Breast epithelium (tissue), 4 donors: ENCODE data around the gene MAP3K1. TPM values are rescaled to one million over a fixed set of nuclear protein-coding genes. Genes with fewer than 3 reads are reported as not detected.

Experiments
- DNase-seq, 2 donors: peaks; one replicate each; pipeline ENCODE4 v3.0.0-alpha.2; 2019; ENCODE audit warnings: low spot score in 2 of 2
- H3K27ac ChIP-seq, 2 donors: fragments of 200-600 bp; sonication (generic) in 1 of 2; one replicate each; pipeline ENCODE4 v1.5.1; 2016 to 2019; ENCODE audit warnings: mild to moderate bottlenecking in 1 of 2
- H3K27me3 ChIP-seq, 2 donors: fragments of 200-600 bp; sonication (generic) in 1 of 2; one replicate each; pipeline versions ENCODE4 v1.5.1 to v1.6.0; 2017 to 2019; ENCODE audit warnings: control low read depth in 1 of 2, mild to moderate bottlenecking in 1 of 2
- H3K36me3 ChIP-seq: fragments of 200-600 bp; one replicate; pipeline ENCODE4 v1.5.1; 2019
- H3K4me1 ChIP-seq, 2 donors: fragments of 200-600 bp; sonication (generic); one replicate each; pipeline ENCODE4 v1.5.1; 2016 to 2019; ENCODE audit warnings: control low read depth in 1 of 2
- H3K4me3 ChIP-seq, 3 donors: fragments of 200-600 bp; sonication (generic); 1 replicate in 2 of 3; 2 replicates in 1 of 3; pipeline ENCODE4 v1.5.1; 2016 to 2019; ENCODE audit warnings: mild to moderate bottlenecking in 3 of 3, moderate library complexity in 2 of 3
- H3K9me3 ChIP-seq, 2 donors: fragments of 200-600 bp; sonication (generic) in 1 of 2; one replicate each; pipeline ENCODE4 v1.5.1; 2016 to 2019; ENCODE audit warnings: control low read depth in 1 of 2
- POLR2A ChIP-seq: fragments of 450-650 bp; IDR thresholded peaks from one replicate; pipeline ENCODE4 v1.6.1; 2016; ENCODE audit warnings: antibody characterized with exemption, mild to moderate bottlenecking, moderate library complexity
- POLR2AphosphoS5 ChIP-seq, 3 donors: sonication (generic); formaldehyde crosslinking; IDR thresholded peaks; one replicate each; pipeline ENCODE4 v1.6.1; 2017; ENCODE audit warnings: antibody characterized with exemption in 3 of 3
- intact Hi-C: fragments of 100-400 bp; cut with DNase I; formaldehyde crosslinking; loops from one replicate; pipeline ENCODE4 v1.15.1; 2023; ENCODE audit warnings: low total_unique reads
- total RNA-seq, 3 donors: library from RNA; depleted of rRNA; stranded (reverse); fragments of >200 nt; gene quantifications; one replicate each; pipeline ENCODE4 v1.1.0, GENCODE V29; 2016
- TF ChIP-seq, protein P1 (sequence below), 3 donors: fragments of 450-650 bp; IDR thresholded peaks; one replicate each; pipeline ENCODE4 v1.5.1; 2016 to 2017; ENCODE audit warnings: antibody characterized with exemption in 3 of 3, mild to moderate bottlenecking in 3 of 3, moderate library complexity in 3 of 3

MAP3K1 gene
- total RNA-seq, 3 donors from 2014 or later, result 14.9 to 138 (median 77.7) TPM

DNA sequence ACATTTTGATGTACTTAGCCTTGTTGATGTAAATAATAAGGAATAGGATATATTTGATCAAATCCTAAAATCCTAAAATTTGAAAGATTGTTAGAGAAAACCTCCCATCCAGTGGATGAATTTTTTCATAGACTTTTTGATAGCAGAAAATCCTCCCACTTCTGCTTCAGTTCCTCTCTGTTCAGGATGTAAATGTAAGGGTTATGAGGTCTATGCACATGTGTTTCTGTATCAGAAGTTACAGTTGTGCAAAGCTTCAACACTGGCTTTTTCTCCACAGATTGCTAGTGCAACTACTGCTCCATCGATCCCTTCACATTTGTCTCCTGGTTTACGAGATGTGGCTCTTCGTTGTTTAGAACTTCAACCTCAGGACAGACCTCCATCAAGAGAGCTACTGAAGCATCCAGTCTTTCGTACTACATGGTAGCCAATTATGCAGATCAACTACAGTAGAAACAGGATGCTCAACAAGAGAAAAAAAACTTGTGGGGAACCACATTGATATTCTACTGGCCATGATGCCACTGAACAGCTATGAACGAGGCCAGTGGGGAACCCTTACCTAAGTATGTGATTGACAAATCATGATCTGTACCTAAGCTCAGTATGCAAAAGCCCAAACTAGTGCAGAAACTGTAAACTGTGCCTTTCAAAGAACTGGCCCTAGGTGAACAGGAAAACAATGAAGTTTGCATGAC lies 78.1 kb downstream of the MAP3K1 start:
- no peak overlapping the region for H3K4me3 ChIP-seq
- DNase-seq, result no peak
- intact Hi-C loops, result no loop called here

DNA sequence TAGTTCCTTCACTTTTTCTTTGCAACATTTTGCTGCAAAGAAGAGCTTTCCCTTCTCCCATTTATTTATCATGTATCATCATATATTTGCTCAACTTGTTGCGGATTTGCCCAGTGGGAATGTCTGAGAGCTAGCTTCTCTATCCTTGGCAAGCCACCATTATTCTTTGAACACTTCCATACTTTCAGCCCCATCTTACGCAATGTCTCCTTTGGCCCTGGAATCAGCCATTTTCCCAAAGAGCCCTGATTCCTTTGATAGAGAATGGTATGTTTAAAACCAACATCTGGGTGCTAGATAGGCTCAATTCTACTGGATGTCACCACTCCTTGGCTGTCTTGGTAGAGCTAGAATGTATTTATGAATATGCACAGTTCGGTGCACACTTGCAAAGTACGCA lies 81.4 kb downstream of the MAP3K1 start:
- Histone ChIP-seq H3K9me3 (no peaks in the 10 kb centered on the region), H3K27ac (no peak overlapping the region)
- TF ChIP-seq, protein P1, sequence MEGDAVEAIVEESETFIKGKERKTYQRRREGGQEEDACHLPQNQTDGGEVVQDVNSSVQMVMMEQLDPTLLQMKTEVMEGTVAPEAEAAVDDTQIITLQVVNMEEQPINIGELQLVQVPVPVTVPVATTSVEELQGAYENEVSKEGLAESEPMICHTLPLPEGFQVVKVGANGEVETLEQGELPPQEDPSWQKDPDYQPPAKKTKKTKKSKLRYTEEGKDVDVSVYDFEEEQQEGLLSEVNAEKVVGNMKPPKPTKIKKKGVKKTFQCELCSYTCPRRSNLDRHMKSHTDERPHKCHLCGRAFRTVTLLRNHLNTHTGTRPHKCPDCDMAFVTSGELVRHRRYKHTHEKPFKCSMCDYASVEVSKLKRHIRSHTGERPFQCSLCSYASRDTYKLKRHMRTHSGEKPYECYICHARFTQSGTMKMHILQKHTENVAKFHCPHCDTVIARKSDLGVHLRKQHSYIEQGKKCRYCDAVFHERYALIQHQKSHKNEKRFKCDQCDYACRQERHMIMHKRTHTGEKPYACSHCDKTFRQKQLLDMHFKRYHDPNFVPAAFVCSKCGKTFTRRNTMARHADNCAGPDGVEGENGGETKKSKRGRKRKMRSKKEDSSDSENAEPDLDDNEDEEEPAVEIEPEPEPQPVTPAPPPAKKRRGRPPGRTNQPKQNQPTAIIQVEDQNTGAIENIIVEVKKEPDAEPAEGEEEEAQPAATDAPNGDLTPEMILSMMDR (IDR thresholded peaks at IDR 0.05), result no peak
- TF ChIP-seq POLR2AphosphoS5 (IDR thresholded peaks at IDR 0.05) (no peak), POLR2A (no peak)

More for the DNA sequence above, 78.1 kb downstream of the MAP3K1 start:
- no peaks in the 10 kb centered on the region for H3K4me1 ChIP-seq
- TF ChIP-seq POLR2AphosphoS5 (IDR thresholded peaks at IDR 0.05) (no peak), POLR2A (no peak)
- TF ChIP-seq, protein P1 (IDR thresholded peaks at IDR 0.05), result no peak
- H3K27ac ChIP-seq, result no peak overlapping the region
- no peaks in the 10 kb centered on the region for H3K9me3 ChIP-seq
- no peaks in the 10 kb centered on the region for H3K36me3 ChIP-seq
- H3K27me3 ChIP-seq, result no peaks in the 10 kb centered on the region

DNA sequence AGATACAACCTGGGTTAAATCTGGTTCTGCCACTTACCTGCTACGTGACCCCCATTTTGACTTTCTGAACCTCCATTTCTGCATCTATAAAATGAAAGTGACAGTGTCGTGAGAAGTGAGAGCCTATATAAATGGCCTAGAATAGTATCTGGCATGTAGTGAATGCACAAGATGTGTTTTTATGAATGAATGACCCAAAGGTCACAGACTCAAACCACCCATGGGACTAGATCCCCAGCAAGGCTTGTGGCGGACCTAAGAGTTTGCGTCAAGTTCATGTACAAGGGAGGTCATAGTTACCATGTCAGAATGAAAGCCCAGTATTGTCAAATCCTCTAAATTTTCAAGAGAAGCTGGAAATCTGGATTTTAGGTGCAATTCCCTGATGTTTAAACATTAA lies 82.9 kb downstream of the MAP3K1 start:
- no peak for DNase-seq

More for the DNA sequence above, 81.4 kb downstream of the MAP3K1 start:
- no peaks in the 10 kb centered on the region for H3K36me3 ChIP-seq
- H3K27me3 ChIP-seq, result no peaks in the 10 kb centered on the region
- H3K4me1 ChIP-seq, result no peaks in the 10 kb centered on the region
- H3K4me3 ChIP-seq, result no peak overlapping the region
- intact Hi-C loops, result no loop called here
- DNase-seq, result no peak

DNA sequence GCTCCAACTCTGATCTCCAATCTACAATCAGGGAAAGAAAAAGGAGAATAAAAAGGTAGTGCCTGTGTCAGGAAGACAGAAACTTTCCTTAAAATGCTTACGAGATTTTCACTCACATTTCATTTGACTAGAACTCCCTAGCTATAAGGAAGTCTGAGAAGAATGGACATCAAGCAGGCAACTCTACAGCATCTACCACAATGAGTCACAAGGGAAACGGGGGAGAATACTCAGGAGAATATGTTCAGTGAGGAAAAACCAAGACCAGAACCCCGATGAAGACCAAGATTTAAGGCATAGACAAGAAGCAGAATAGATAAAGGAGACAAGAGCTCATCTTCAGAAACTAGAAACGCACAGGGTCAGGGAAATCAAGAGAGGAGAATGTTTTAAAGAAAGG lies 85.0 kb downstream of the MAP3K1 start:
- Histone ChIP-seq H3K9me3 (no peaks in the 10 kb centered on the region), H3K4me3 (no peak overlapping the region), H3K36me3 (no peaks in the 10 kb centered on the region), H3K27ac (no peak overlapping the region), H3K27me3 (no peaks in the 10 kb centered on the region), H3K4me1 (no peaks in the 10 kb centered on the region)
- intact Hi-C loops, result no loop called here
- no peak for DNase-seq
- TF ChIP-seq POLR2A (no peak), POLR2AphosphoS5 (IDR thresholded peaks at IDR 0.05) (no peak)
- TF ChIP-seq, protein P1 (IDR thresholded peaks at IDR 0.05), result no peak

More for the DNA sequence above, 82.9 kb downstream of the MAP3K1 start:
- no peaks in the 10 kb centered on the region for H3K27me3 ChIP-seq
- intact Hi-C loops, result no loop called here
- no peaks in the 10 kb centered on the region for H3K9me3 ChIP-seq
- H3K27ac ChIP-seq, result no peak overlapping the region
- no peak overlapping the region for H3K4me3 ChIP-seq
- TF ChIP-seq, protein P1 (IDR thresholded peaks at IDR 0.05), result no peak
- TF ChIP-seq POLR2AphosphoS5 (IDR thresholded peaks at IDR 0.05) (no peak), POLR2A (no peak)
- no peaks in the 10 kb centered on the region for H3K36me3 ChIP-seq
- H3K4me1 ChIP-seq, result no peaks in the 10 kb centered on the region

DNA sequence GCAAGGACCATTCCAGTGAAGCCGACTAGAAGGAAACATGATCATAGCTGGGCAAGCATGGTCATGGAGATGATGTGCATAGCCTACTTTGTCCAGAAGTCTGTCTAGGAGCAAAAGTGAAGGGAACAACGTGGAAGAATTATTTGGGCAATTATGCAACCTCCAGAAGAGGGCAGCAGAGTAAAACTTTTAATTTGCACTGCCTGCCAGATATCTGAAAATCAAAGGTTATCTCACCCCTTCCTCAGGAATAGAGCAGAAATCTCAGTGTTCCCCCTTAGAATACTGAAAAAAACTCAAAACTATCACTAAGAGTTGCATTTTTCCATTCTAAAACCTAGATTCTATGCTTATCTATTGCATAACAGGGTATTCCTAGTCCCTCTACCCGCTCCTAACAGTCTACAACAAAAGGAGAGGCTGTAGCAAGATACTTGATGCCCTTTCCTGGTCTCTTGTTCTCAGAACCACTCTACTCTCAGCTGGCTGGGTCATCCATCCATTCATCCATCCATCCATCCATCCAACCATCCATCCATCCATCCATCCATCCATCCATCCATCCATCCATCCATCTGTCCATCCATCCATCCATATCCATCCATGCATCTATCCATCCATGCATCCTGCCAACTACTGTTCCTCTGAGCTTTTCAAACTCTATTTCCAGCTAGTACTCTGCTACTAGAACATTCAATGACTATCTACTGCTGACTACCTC lies 85.7 kb downstream of the MAP3K1 start:
- Histone ChIP-seq H3K27me3 (no peaks in the 10 kb centered on the region), H3K4me1 (no peaks in the 10 kb centered on the region), H3K27ac (no peak overlapping the region), H3K4me3 (no peak overlapping the region), H3K9me3 (no peaks in the 10 kb centered on the region), H3K36me3 (no peaks in the 10 kb centered on the region)
- intact Hi-C loops, result no loop called here
- no peak for TF ChIP-seq POLR2AphosphoS5 (IDR thresholded peaks at IDR 0.05)
- TF ChIP-seq, protein P1 (IDR thresholded peaks at IDR 0.05), result peak; percentile 54 to 67 (median 61)
- no peak for DNase-seq
